Psoas muscle (tissue), 8 donors: ENCODE data around the gene RPL27. TPM values are rescaled to one million over a fixed set of nuclear protein-coding genes. Genes with fewer than 3 reads are reported as not detected.

Experiments
- ATAC-seq, 4 donors: fragments of 200-7000 bp; cut with Tn5 transposase; one replicate each; pipeline ENCODE4 v1.9.1; 2020; ENCODE audit warnings: moderate library complexity in 3 of 4, mild to moderate bottlenecking in 2 of 4
- DNase-seq, 2 donors: peaks; one replicate each; pipeline ENCODE4 v3.0.0-alpha.2; 2020
- H3K27ac ChIP-seq: fragments of 200-600 bp; one replicate; pipeline ENCODE4 v1.8.0; 2022
- H3K27me3 ChIP-seq, 3 donors: fragments of 200-600 bp in 1 of 3; one replicate each; pipeline versions ENCODE4 v1.6.1 to v1.8.0; 2013 to 2022; ENCODE audit warnings: low read length in 2 of 3, mild to moderate bottlenecking in 2 of 3, moderate library complexity in 1 of 3; ENCODE audit not compliant: insufficient read depth in 3 of 3
- H3K36me3 ChIP-seq, 2 donors: fragments of 200-600 bp in 1 of 2; one replicate each; pipeline versions ENCODE4 v1.6.1 to v1.8.0; 2013 to 2022; ENCODE audit warnings: low read depth in 1 of 2, mild to moderate bottlenecking in 1 of 2, moderate library complexity in 1 of 2; ENCODE audit not compliant: insufficient read depth in 1 of 2
- H3K4me1 ChIP-seq: fragments of 200-600 bp; one replicate; pipeline ENCODE4 v1.8.0; 2022
- H3K4me3 ChIP-seq: fragments of 200-600 bp; one replicate; pipeline ENCODE4 v1.8.0; 2022; ENCODE audit warnings: mild to moderate bottlenecking
- H3K9me3 ChIP-seq: fragments of 200-600 bp; one replicate; pipeline ENCODE4 v1.8.0; 2022
- CTCF ChIP-seq: fragments of 200-600 bp; IDR thresholded peaks from one replicate; pipeline ENCODE4 v1.8.0; 2022; ENCODE audit warnings: antibody characterized with exemption
- WGBS, 3 donors: extraction: QIAGEN DNeasy Blood & Tissue Kit; methylation state at CpG; one replicate each; pipeline versions ENCODE4 v1.1.6 to v1.1.7; 2013; 5-methylcytosine and 5-hydroxymethylcytosine counted together
- intact Hi-C, 2 donors: fragments of 100-400 bp; cut with DNase I; formaldehyde crosslinking; loops; one replicate each; pipeline versions ENCODE4 v1.11.0 to v1.14.2; 2022
- polyA plus RNA-seq, 3 donors: library from polyadenylated mRNA; stranded (reverse); fragments of 200-250 nt; gene quantifications; one replicate each; pipeline ENCODE4 v1.2.3, GENCODE V29; 2013
- total RNA-seq, 4 donors: library from RNA; stranded (reverse); fragmentation: NEBNext Ultra II Directional in 2 of 4; extraction: Animal tissue kit (Norgen Biotek cat#: 25700) in 2 of 4; gene quantifications; one replicate each; pipeline versions ENCODE4 v1.2.1 to v1.2.4, GENCODE V29; 2021 to 2023
- donor health status: healthy with polysubstance abuse.
- donor health status: DM: no; HTN: no; CAD: no; lungs with moderate emphysema.
- donor health status: Bipolar disorder and iron deficiency.
- donor health status: healthy.
- donor health status: DM: yes; HTN: yes; CAD: no.
- donor health status: DM: no; HTN: no; CAD: no.
- donor health status: DM: no; HTN: no; CAD: no.
- donor health status: DM: yes; HTN: yes; CAD: no.

The RPL27 gene
- total and polyA plus RNA-seq, 7 donors: 506 to 3,118 (median 1,045) TPM

- no peaks in the 10 kb centered on the region for H3K36me3 ChIP-seq
- no peaks in the 10 kb centered on the region for H3K9me3 ChIP-seq
- no peak for TF ChIP-seq CTCF
- H3K27me3 ChIP-seq: no peaks in the 10 kb centered on the region
- intact Hi-C loops: no loop called here
- WGBS, 3 donors: 51 to 60% (median 53%) methylated on average over 12 of the region's 12 CpGs
- ATAC-seq (no peak), DNase-seq (no peak)
- no peak overlapping the region for H3K4me3 ChIP-seq
- H3K27ac ChIP-seq: no peak overlapping the region
- peaks cover 4% of the 10 kb centered on the region for H3K4me1 ChIP-seq
Observed at GRCh38 chr17:43033948-43034881, 36.0 kb downstream of the RPL27 start.

DNA sequence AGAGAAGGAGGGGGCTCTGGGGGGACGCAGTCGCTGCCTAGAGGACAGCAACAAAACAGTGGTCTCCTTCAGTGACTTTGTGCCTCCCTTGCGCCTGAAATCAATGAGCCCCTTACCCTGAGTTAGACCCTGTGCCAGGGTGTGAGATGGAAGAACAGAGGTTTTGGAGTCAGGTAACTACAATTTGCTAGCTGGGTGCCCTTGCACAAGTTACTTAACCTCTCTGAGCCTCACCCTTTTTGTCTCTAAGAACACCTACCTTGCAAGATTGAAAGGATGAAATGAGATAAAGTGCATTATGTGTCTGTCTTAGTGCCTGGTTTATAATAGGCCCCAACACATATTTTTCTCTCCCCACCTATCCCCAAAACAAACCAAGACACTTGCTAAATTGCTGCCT, 36.7 kb downstream of the RPL27 start:
- Histone ChIP-seq H3K36me3 (no peaks in the 10 kb centered on the region), H3K9me3 (no peaks in the 10 kb centered on the region), H3K4me3 (no peak overlapping the region), H3K27ac (no peak overlapping the region), H3K27me3 (no peaks in the 10 kb centered on the region), H3K4me1 (peaks cover under 1% of the 10 kb centered on the region)
- WGBS, 3 donors: 72 to 83% (median 81%) methylated on average over 3 of the region's 3 CpGs
- no peak for TF ChIP-seq CTCF
- ATAC-seq: no peak
- DNase-seq: no peak
- intact Hi-C loops: no loop called here

DNA sequence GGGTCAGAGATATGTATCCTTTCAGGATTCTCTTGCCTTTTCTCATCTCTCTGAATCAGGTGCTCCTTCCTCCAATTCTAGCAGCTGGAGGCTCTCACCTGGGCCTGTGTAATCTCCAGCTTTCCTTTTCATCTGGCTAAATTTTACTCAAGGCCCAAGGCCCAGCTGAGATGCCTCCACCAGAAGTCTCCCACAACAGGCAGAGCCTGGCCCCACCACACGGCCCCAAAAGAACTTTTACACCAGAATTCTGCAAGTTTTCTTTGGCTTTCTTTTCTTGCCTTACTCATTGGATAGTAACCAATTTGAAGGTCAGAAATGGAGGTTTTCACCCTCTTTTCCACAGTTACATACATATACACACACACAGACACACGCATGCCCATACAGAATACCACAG, 41.4 kb downstream of the RPL27 start:
- H3K4me3 ChIP-seq: no peak overlapping the region
- TF ChIP-seq CTCF: no peak
- H3K9me3 ChIP-seq: no peaks in the 10 kb centered on the region
- ATAC-seq (no peak), DNase-seq (no peak)
- H3K27ac ChIP-seq: no peak overlapping the region
- H3K4me1 ChIP-seq: no peaks in the 10 kb centered on the region
- intact Hi-C loops: no loop called here
- no peaks in the 10 kb centered on the region for H3K36me3 ChIP-seq
- H3K27me3 ChIP-seq: no peaks in the 10 kb centered on the region
- WGBS, 3 donors: 88 to 93% (median 92%) methylated on average over 2 of the region's 2 CpGs

- no peak overlapping the region for H3K27ac ChIP-seq
- DNase-seq: no peak
- H3K4me3 ChIP-seq: no peak overlapping the region
- no peaks in the 10 kb centered on the region for H3K9me3 ChIP-seq
- no peak for TF ChIP-seq CTCF
- H3K4me1 ChIP-seq: no peaks in the 10 kb centered on the region
- intact Hi-C loops: no loop called here
- peaks cover 0 to 7% of the 10 kb centered on the region in 2 donors for H3K36me3 ChIP-seq
- WGBS, 3 donors: 78 to 87% (median 85%) methylated on average over 2 of the region's 2 CpGs
- ATAC-seq: no peak
- H3K27me3 ChIP-seq: no peaks in the 10 kb centered on the region
Observed at GRCh38 chr17:43040655-43041054, 42.4 kb downstream of the RPL27 start.
